GM19463 (cell line): ENCODE data around the gene SCUBE1.

ENCODE experiments used
- ATAC-seq: cut with Tn5 transposase; IDR thresholded peaks from one replicate; pipeline ENCODE4 v1.9.1; 2021; ENCODE audit warnings: mild to moderate bottlenecking, moderate library complexity; ENCODE audit not compliant: unreplicated experiment

SCUBE1 gene

GRCh38 chr22:43263645-43264514, 79.3 kb downstream of the SCUBE1 start:
- ATAC-seq = peak; percentile 79

GRCh38 chr22:43262990-43263644, 80.1 kb downstream of the SCUBE1 start:
- ATAC-seq = no peak

- ATAC-seq = no peak
These were observed 82.6 kb downstream of the SCUBE1 start for GRCh38 chr22:43260331-43261231.

- ATAC-seq = no peak
These were observed 85.2 kb downstream of the SCUBE1 start for GRCh38 chr22:43257961-43258360.

GRCh38 chr22:43257549-43257948, 85.6 kb downstream of the SCUBE1 start:
- ATAC-seq = no peak

GRCh38 chr22:43256976-43257545, 86.1 kb downstream of the SCUBE1 start:
- ATAC-seq = no peak

- ATAC-seq = no peak
These were observed 86.6 kb downstream of the SCUBE1 start for GRCh38 chr22:43256569-43256968.

GRCh38 chr22:43255299-43255698, 87.9 kb downstream of the SCUBE1 start:
- ATAC-seq = no peak

- ATAC-seq = no peak
These were observed 89.3 kb downstream of the SCUBE1 start for GRCh38 chr22:43253839-43254238.

- ATAC-seq = no peak
These were observed 90.9 kb downstream of the SCUBE1 start for GRCh38 chr22:43252319-43252718.

- ATAC-seq = no peak
These were observed 93.2 kb downstream of the SCUBE1 start for GRCh38 chr22:43249789-43250471.

GRCh38 chr22:43247546-43248260, 95.5 kb downstream of the SCUBE1 start:
- no peak for ATAC-seq

GRCh38 chr22:43246188-43246587, 97.0 kb downstream of the SCUBE1 start:
- no peak for ATAC-seq

GRCh38 chr22:43245717-43246116, 97.5 kb downstream of the SCUBE1 start:
- no peak for ATAC-seq

GRCh38 chr22:43244803-43245527, 98.2 kb downstream of the SCUBE1 start:
- ATAC-seq = no peak

- ATAC-seq = no peak
These were observed 98.8 kb downstream of the SCUBE1 start for GRCh38 chr22:43244402-43244801.

GRCh38 chr22:43243324-43243723, 99.8 kb downstream of the SCUBE1 start:
- ATAC-seq = no peak

GRCh38 chr22:43242627-43243026, 100.5 kb downstream of the SCUBE1 start:
- no peak for ATAC-seq
